ENCODE data around the gene CARD9.

The CARD9 gene

GRCh38 chr9:136342181-136343120 lies 31.0 kb downstream of the CARD9 start:
- Histone ChIP-seq H3K4me1 (ENCODE audit: control insufficient read depth, low read length) (peaks cover 9% of the 10 kb centered on the region; the same call in 1 of the 2 replicates), H3K27me3 (ENCODE audit: control insufficient read depth, low read length) (no peaks in the 10 kb centered on the region), H3K27ac (ENCODE audit: low read depth, low read length) (no peak overlapping the region), H4K20me1 (ENCODE audit: control insufficient read depth, insufficient read depth, low read depth, low read length) (no peaks in the 10 kb centered on the region), H3K79me2 (ENCODE audit: control insufficient read depth, low read length) (no peaks in the 10 kb centered on the region), H3F3A (ENCODE audit: control insufficient read depth, insufficient read depth) (no peaks in the 10 kb centered on the region), H3K9me3 (ENCODE audit: control insufficient read depth, insufficient read depth, low read length) (no peaks in the 10 kb centered on the region), H3K4me2 (ENCODE audit: low read length) (peak overlapping the region; percentile 35), H3K9me2 (replicated peaks; ENCODE audit: control insufficient read depth, low read length) (no peaks in the 10 kb centered on the region), H3K36me3 (ENCODE audit: control insufficient read depth, low read length) (no peaks in the 10 kb centered on the region), H3K4me3 (ENCODE audit: low read length) (no peak overlapping the region)
- TF ChIP-seq CTCF (IDR thresholded peaks at IDR 0.05; ENCODE audit: low read depth, low read length, poor library complexity, severe bottlenecking): no peak
- no peak for TF ChIP-seq EZH2phosphoT487 (IDR thresholded peaks at IDR 0.05; ENCODE audit: borderline replicate concordance, low read length)

GRCh38 chr9:136341769-136342168 lies 31.7 kb downstream of the CARD9 start:
- Histone ChIP-seq H3K9me3 (ENCODE audit: control insufficient read depth, insufficient read depth, low read length) (no peaks in the 10 kb centered on the region), H3K4me3 (ENCODE audit: low read length) (no peak overlapping the region), H3F3A (ENCODE audit: control insufficient read depth, insufficient read depth) (no peaks in the 10 kb centered on the region), H3K9me2 (replicated peaks; ENCODE audit: control insufficient read depth, low read length) (no peaks in the 10 kb centered on the region), H3K36me3 (ENCODE audit: control insufficient read depth, low read length) (no peaks in the 10 kb centered on the region), H3K4me1 (ENCODE audit: control insufficient read depth, low read length) (peaks cover 9% of the 10 kb centered on the region; the same call in 1 of the 2 replicates), H3K27ac (ENCODE audit: low read depth, low read length) (no peak overlapping the region), H3K4me2 (ENCODE audit: low read length) (no peak overlapping the region), H3K79me2 (ENCODE audit: control insufficient read depth, low read length) (no peaks in the 10 kb centered on the region), H4K20me1 (ENCODE audit: control insufficient read depth, insufficient read depth, low read depth, low read length) (no peaks in the 10 kb centered on the region), H3K27me3 (ENCODE audit: control insufficient read depth, low read length) (no peaks in the 10 kb centered on the region)
- TF ChIP-seq EZH2phosphoT487 (IDR thresholded peaks at IDR 0.05; ENCODE audit: borderline replicate concordance, low read length): no peak
- TF ChIP-seq CTCF (IDR thresholded peaks at IDR 0.05; ENCODE audit: low read depth, low read length, poor library complexity, severe bottlenecking): no peak

- H3K4me1 ChIP-seq (ENCODE audit: control insufficient read depth, low read length): peaks cover 9% of the 10 kb centered on the region; the same call in 1 of the 2 replicates
- H3K27me3 ChIP-seq (ENCODE audit: control insufficient read depth, low read length): no peaks in the 10 kb centered on the region
- H3K9me3 ChIP-seq (ENCODE audit: control insufficient read depth, insufficient read depth, low read length): no peaks in the 10 kb centered on the region
- no peak overlapping the region for H3K4me2 ChIP-seq (ENCODE audit: low read length)
- no peak overlapping the region for H3K4me3 ChIP-seq (ENCODE audit: low read length)
- TF ChIP-seq EZH2phosphoT487 (IDR thresholded peaks at IDR 0.05; ENCODE audit: borderline replicate concordance, low read length) (no peak), CTCF (IDR thresholded peaks at IDR 0.05; ENCODE audit: low read depth, low read length, poor library complexity, severe bottlenecking) (no peak)
- H3K27ac ChIP-seq (ENCODE audit: low read depth, low read length): no peak overlapping the region
- H3F3A ChIP-seq (ENCODE audit: control insufficient read depth, insufficient read depth): no peaks in the 10 kb centered on the region
- no peaks in the 10 kb centered on the region for H3K9me2 ChIP-seq (replicated peaks; ENCODE audit: control insufficient read depth, low read length)
- no peaks in the 10 kb centered on the region for H3K79me2 ChIP-seq (ENCODE audit: control insufficient read depth, low read length)
- no peaks in the 10 kb centered on the region for H4K20me1 ChIP-seq (ENCODE audit: control insufficient read depth, insufficient read depth, low read depth, low read length)
- H3K36me3 ChIP-seq (ENCODE audit: control insufficient read depth, low read length): no peaks in the 10 kb centered on the region
These were observed 32.3 kb downstream of the CARD9 start for GRCh38 chr9:136341042-136341655.

All from DOHH2 (cell line).